ENCODE measurements around the gene PPP1R9A.
A peak's percentile ranks its signal among the peaks of the same experiment; 100 is the strongest.

PPP1R9A gene

GRCh38 chr7:95297041-95297440, 389.6 kb downstream of the PPP1R9A start:
- H3K9me3 ChIP-seq (ENCODE audit: severe bottlenecking), result no peaks in the 10 kb centered on the region
- ATAC-seq (ENCODE audit: low read depth) (no peak), DNase-seq (ENCODE audit: low spot score) (no peak)
- TF ChIP-seq CTCF (IDR thresholded peaks at IDR 0.05; ENCODE audit: poor library complexity, severe bottlenecking), result no peak
- no peaks in the 10 kb centered on the region for H3K27me3 ChIP-seq (ENCODE audit: insufficient read depth, poor library complexity, severe bottlenecking)
- no peaks in the 10 kb centered on the region for H3K4me1 ChIP-seq (ENCODE audit: insufficient read depth, poor library complexity, severe bottlenecking)
- no peaks in the 10 kb centered on the region for H3K36me3 ChIP-seq (ENCODE audit: low read depth)
- no peak overlapping the region for H3K4me3 ChIP-seq (ENCODE audit: severe bottlenecking)
- no peak overlapping the region for H3K27ac ChIP-seq (ENCODE audit: poor library complexity, severe bottlenecking)

- Histone ChIP-seq H3K27ac (ENCODE audit: poor library complexity, severe bottlenecking) (no peak overlapping the region), H3K4me1 (ENCODE audit: insufficient read depth, poor library complexity, severe bottlenecking) (no peaks in the 10 kb centered on the region), H3K36me3 (ENCODE audit: low read depth) (no peaks in the 10 kb centered on the region), H3K27me3 (ENCODE audit: insufficient read depth, poor library complexity, severe bottlenecking) (no peaks in the 10 kb centered on the region), H3K9me3 (ENCODE audit: severe bottlenecking) (no peaks in the 10 kb centered on the region), H3K4me3 (ENCODE audit: severe bottlenecking) (no peak overlapping the region)
- TF ChIP-seq CTCF (IDR thresholded peaks at IDR 0.05; ENCODE audit: poor library complexity, severe bottlenecking), result no peak
- DNase-seq (ENCODE audit: low spot score), result no peak
- ATAC-seq (ENCODE audit: low read depth), result no peak
Measured at GRCh38 chr7:95298091-95298490, 390.7 kb downstream of the PPP1R9A start.

- no peaks in the 10 kb centered on the region for H3K4me1 ChIP-seq (ENCODE audit: insufficient read depth, poor library complexity, severe bottlenecking)
- ATAC-seq (ENCODE audit: low read depth) (0 out of 3 replicates have a peak, but pooled peaks have one; percentile 23), DNase-seq (ENCODE audit: low spot score) (no peak)
- H3K36me3 ChIP-seq (ENCODE audit: low read depth), result no peaks in the 10 kb centered on the region
- H3K9me3 ChIP-seq (ENCODE audit: severe bottlenecking), result no peaks in the 10 kb centered on the region
- no peak overlapping the region for H3K4me3 ChIP-seq (ENCODE audit: severe bottlenecking)
- TF ChIP-seq CTCF (IDR thresholded peaks at IDR 0.05; ENCODE audit: poor library complexity, severe bottlenecking), result no peak
- H3K27ac ChIP-seq (ENCODE audit: poor library complexity, severe bottlenecking), result no peak overlapping the region
- H3K27me3 ChIP-seq (ENCODE audit: insufficient read depth, poor library complexity, severe bottlenecking), result no peaks in the 10 kb centered on the region
Measured at GRCh38 chr7:95303013-95303905, 395.9 kb downstream of the PPP1R9A start.

GRCh38 chr7:95304990-95305389, 397.6 kb downstream of the PPP1R9A start:
- no peak for TF ChIP-seq CTCF (IDR thresholded peaks at IDR 0.05; ENCODE audit: poor library complexity, severe bottlenecking)
- ATAC-seq (ENCODE audit: low read depth), result no peak

GRCh38 chr7:95309951-95310350, 402.6 kb downstream of the PPP1R9A start:
- Histone ChIP-seq H3K27ac (ENCODE audit: poor library complexity, severe bottlenecking) (no peak overlapping the region), H3K9me3 (ENCODE audit: severe bottlenecking) (no peaks in the 10 kb centered on the region), H3K27me3 (ENCODE audit: insufficient read depth, poor library complexity, severe bottlenecking) (no peaks in the 10 kb centered on the region), H3K36me3 (ENCODE audit: low read depth) (no peaks in the 10 kb centered on the region), H3K4me3 (ENCODE audit: severe bottlenecking) (no peak overlapping the region), H3K4me1 (ENCODE audit: insufficient read depth, poor library complexity, severe bottlenecking) (no peaks in the 10 kb centered on the region)
- no peak for ATAC-seq (ENCODE audit: low read depth)
- DNase-seq (ENCODE audit: low spot score), result no peak
- no peak for TF ChIP-seq CTCF (IDR thresholded peaks at IDR 0.05; ENCODE audit: poor library complexity, severe bottlenecking)

More at GRCh38 chr7:95304990-95305389, 397.6 kb downstream of the PPP1R9A start:
- Histone ChIP-seq H3K9me3 (ENCODE audit: severe bottlenecking) (no peaks in the 10 kb centered on the region), H3K27me3 (ENCODE audit: insufficient read depth, poor library complexity, severe bottlenecking) (no peaks in the 10 kb centered on the region), H3K36me3 (ENCODE audit: low read depth) (no peaks in the 10 kb centered on the region), H3K4me1 (ENCODE audit: insufficient read depth, poor library complexity, severe bottlenecking) (no peaks in the 10 kb centered on the region), H3K4me3 (ENCODE audit: severe bottlenecking) (no peak overlapping the region), H3K27ac (ENCODE audit: poor library complexity, severe bottlenecking) (no peak overlapping the region)
- DNase-seq (ENCODE audit: low spot score), result no peak

Data from RWPE2 (cell line).